Measurements from ENCODE around the gene SEH1L.

DNA sequence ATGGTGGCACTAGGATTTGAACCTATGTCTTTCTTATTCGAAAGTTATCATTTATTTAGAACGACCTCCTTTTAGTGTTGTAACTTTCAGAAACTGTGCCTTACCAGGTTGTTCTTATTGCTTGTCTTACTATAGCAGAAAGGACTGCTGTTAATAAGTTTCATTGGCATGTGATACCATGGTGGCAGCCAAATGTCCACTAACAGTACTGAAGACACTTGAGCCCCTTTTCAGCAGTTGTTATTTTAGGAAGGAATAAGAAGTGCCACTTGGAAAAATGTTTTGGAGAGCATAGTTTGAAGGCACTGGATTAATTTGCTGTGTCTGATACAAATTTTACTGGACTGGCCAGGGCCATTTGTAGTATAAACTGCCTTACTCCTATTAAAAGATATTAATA is 81.1 kb downstream of the SEH1L start:
- TF ChIP-seq, protein P1, sequence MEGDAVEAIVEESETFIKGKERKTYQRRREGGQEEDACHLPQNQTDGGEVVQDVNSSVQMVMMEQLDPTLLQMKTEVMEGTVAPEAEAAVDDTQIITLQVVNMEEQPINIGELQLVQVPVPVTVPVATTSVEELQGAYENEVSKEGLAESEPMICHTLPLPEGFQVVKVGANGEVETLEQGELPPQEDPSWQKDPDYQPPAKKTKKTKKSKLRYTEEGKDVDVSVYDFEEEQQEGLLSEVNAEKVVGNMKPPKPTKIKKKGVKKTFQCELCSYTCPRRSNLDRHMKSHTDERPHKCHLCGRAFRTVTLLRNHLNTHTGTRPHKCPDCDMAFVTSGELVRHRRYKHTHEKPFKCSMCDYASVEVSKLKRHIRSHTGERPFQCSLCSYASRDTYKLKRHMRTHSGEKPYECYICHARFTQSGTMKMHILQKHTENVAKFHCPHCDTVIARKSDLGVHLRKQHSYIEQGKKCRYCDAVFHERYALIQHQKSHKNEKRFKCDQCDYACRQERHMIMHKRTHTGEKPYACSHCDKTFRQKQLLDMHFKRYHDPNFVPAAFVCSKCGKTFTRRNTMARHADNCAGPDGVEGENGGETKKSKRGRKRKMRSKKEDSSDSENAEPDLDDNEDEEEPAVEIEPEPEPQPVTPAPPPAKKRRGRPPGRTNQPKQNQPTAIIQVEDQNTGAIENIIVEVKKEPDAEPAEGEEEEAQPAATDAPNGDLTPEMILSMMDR (IDR thresholded peaks at IDR 0.05): no peak
- no peak for TF ChIP-seq POLR2A (IDR thresholded peaks at IDR 0.05)

Data from esophagus squamous epithelium (tissue), 4 donors.